DMS53 treated with DMSO at 0.1 percent for 48 hours (cell line): ENCODE measurements around the gene TRAPPC6A.

Experiments used
- DNase-seq: peaks from one replicate; lab custom pipeline; 2025; ENCODE audit not compliant: unreplicated experiment; lab: John Stamatoyannopoulos, UW

Gene TRAPPC6A

GRCh38 chr19:45186509-45187334 lies 8.7 kb upstream of the TRAPPC6A start:
- no peak for DNase-seq

- no peak for DNase-seq
Measured at GRCh38 chr19:45184115-45184514, 6.1 kb upstream of the TRAPPC6A start.

- DNase-seq = no peak
Measured at GRCh38 chr19:45182758-45183157, 4.7 kb upstream of the TRAPPC6A start.

DNA sequence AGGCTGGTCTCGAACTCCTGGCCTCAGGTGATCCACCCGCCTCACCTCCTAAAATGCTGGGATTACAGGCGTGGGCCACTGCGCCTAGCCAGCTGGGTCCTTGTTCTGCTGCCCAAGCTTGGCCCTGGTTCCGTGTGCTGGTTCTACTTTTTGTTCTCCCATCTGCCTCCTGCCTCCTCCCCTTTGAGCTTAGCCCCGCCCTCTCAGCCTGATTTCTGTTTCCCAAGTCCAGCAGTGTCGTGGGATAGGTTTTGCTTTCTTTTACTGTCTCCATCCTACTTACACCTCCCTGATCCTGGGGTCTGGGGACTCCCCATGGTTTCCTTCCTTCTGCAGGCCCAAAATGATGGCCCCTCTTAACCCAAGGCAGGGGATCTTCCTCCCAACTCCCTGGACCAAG lies 2.9 kb upstream of the TRAPPC6A start:
- no peak for DNase-seq

- DNase-seq = no peak
Measured at GRCh38 chr19:45179892-45180370, 1.9 kb upstream of the TRAPPC6A start.

DNA sequence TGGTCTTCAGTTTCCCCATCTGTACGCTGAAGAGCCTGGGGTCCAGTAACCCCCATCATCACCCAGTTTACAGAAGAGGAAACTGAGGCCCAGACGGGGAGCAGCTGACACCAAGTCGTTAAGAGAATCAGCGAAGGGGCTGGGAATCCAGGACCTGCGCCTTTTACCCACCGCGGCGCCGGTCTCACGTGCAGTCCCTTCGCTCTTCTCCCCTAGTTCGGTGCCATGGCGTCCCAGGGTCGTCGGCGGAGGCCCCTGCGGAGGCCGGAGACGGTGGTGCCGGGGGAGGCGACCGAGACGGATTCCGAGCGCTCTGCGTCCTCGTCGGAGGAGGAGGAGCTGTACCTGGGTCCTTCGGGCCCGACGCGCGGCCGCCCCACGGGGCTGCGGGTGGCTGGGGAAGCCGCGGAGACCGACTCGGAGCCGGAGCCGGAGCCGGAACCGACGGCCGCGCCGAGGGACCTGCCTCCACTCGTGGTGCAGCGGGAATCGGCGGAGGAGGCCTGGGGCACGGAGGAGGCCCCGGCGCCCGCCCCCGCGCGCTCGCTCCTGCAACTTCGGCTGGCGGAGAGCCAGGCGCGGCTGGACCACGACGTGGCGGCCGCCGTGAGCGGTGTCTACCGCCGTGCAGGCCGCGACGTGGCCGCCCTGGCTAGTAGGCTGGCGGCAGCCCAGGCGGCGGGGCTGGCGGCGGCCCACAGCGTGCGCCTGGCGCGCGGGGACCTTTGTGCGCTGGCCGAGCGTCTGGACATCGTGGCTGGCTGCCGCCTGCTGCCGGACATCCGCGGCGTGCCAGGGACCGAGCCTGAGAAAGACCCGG lies 1.2 kb upstream of the TRAPPC6A start:
- DNase-seq = no peak

- peak; percentile 98 for DNase-seq
Measured at GRCh38 chr19:45178262-45179071, 430 bp upstream of the TRAPPC6A start, which contains the start of gene BLOC1S3. Gene BLOC1S3, plus strand, starts transcription at chr19:45178784. Its CDS starts 513 bp downstream, at chr19:45179297.

DNA sequence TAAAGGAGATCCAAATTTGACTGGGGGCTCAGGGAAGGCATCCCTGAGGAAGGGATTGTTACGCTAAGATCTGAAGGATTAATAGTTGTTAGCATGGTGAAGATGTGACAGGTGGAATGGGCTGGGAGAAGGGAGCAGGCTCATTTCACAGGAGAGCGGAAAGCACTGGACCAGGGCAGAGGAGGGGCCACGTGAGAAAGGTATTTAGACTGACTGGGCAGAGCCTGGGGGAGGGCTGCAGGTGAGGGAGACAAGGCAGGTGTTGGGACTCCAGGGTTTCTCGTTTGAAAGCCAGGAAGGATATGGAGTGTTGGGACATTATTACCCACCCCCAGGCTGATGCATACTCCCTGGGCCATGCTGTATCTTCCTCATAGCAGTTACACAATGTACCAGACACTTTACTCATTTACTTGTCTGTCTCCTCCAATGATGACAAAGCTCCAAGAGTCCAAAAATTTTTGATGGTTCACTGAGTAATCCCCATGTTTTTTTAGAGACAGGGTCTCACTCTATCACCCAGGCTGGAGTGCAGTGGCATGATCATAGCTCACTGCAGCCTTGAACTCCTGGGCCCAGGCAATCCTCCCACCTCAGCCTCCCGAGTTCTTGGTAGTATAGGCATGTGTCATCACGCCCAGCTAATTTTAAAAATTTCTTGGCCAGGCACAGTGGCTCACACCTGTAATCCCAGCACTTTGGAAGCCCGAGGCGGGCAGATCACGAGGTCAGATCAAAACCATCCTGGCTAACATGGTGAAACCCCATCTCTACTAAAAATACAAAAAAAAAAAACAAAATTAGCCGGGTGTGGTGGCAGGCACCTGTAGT lies 2.3 kb downstream of the TRAPPC6A start:
- no peak for DNase-seq

DNA sequence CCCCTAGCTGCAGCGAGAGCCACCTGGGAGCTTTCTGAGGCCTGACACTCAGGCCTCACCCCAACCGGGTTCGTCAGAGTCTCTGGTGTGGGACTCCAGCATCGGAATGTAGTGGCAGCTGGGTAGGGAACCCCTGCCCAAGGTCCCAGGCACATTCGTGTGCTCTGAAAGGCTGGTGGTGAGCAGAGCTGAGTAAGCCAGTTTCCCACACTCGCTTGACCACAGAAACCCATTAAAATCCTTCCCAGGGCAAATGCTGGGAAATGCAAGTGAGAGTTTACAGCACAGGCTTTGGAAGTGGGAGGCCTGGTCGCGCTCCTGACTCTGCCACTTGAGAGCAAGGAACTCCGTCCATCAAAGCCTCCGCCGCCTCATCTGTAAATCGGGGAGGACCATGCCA lies 4.2 kb downstream of the TRAPPC6A start:
- DNase-seq = no peak

DNA sequence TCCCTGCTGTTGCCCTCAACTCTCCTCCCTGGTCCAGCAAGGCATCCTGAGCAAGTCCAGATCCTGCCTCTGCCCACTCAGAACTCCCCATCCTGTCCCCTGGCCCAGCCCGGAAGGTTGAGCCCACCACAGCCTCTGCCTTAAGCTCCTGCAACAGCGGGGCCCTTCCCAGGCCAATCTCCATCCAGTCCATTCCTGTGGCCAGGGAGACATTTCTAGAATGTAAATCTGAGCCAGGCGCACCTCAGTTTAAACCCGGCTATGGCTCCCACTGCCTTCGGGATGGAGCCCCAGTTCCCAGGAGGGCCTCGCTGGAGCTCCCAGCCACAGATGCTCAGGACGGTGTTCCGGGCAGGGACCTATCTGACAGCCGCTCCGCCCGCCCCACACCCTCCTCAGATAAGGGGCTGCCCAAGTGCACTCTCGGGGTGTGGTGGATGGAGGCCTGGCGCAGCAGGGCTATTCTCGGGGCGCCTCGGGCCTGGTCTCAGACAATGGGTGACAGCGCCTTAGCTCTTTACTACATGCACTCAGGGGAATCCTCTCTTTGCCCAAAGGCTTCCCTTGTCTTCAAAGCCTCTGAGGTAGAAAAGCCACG lies 5.3 kb downstream of the TRAPPC6A start:
- no peak for DNase-seq

- no peak for DNase-seq
Measured at GRCh38 chr19:45172173-45172572, 5.9 kb downstream of the TRAPPC6A start.

GRCh38 chr19:45171211-45171623 lies 6.8 kb downstream of the TRAPPC6A start:
- no peak for DNase-seq

DNA sequence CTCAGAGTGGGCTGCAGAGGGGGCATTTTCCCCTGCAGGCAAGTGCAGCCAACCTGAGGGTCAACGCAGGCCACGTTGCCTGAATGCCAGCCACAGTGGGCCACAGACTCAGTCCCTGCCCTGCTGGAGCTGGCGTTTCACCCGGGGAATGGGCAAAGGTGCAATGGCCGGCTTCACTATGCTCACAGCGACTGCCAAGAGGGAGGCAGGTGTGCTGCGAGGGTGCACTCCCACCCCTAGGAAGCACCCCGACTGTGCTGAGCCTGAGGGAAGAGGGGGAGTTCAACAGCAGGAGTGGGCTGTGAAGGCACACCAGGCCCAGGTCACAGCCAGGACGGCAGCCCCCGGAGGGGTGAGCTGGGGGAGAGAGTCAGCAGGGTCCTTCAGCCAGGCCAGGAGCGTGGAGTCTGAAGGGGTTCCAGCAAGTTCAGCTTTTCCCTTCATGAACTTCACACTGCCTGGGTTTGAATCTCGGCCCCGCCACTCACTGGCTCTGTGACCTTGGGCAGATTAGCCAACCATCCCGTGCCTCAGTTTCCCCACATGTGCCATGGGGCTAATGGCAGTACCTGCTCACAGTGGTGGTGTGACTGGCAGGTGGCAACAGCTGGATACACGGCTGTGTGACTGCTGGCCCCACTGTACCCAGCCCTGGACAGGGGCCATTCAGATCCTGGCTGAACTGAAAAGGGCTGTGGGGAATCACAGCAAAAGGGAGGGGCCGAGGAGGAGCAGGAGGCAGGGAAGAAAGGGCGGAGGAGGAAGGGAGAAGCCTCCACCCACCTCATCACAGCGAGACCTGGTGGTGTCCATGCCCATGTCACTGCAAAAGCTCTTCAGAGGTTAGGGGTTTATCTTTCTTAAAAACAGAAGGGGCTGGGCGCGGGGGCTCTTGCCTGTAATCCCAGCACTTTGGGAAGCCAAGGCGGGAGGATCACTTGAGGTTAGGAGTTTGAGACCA lies 7.6 kb downstream of the TRAPPC6A start:
- DNase-seq = no peak

DNA sequence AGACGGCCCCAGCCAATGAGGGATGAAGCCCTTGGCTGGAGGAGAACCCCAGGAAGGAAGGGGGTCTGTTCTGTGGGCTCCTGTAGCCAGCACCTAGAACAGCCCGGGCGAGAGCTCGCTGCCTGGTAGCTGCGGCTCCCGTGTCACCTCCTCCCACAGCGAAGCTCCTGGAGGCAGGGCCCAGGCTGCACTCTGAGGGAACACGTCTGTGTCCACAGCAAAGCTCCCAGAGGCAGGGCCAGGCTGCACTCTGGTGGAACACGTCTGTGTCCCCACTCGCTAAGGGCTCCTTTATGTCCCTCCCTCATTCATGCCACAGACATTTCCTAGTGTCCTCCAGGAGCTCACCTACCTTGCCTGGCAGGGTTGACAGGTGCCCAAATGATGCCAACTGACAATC lies 8.4 kb downstream of the TRAPPC6A start:
- DNase-seq = no peak

GRCh38 chr19:45168767-45169351 lies 9.2 kb downstream of the TRAPPC6A start:
- DNase-seq = no peak

- no peak for DNase-seq
Measured at GRCh38 chr19:45166723-45167252, 11.2 kb downstream of the TRAPPC6A start.

GRCh38 chr19:45164577-45165335 lies 13.3 kb downstream of the TRAPPC6A start:
- peak; percentile 54 for DNase-seq
